Measurements from ENCODE around the gene ZNF425.
"Not testable (repeated sequence)": the region's sequence is repeated elsewhere in the genome, so short reads cannot be mapped to it uniquely, and the experiment has no call there.

Gene ZNF425

GRCh38 chr7:149071641-149072437 is 54.3 kb downstream of the ZNF425 start:
- no peak for DNase-seq

DNA sequence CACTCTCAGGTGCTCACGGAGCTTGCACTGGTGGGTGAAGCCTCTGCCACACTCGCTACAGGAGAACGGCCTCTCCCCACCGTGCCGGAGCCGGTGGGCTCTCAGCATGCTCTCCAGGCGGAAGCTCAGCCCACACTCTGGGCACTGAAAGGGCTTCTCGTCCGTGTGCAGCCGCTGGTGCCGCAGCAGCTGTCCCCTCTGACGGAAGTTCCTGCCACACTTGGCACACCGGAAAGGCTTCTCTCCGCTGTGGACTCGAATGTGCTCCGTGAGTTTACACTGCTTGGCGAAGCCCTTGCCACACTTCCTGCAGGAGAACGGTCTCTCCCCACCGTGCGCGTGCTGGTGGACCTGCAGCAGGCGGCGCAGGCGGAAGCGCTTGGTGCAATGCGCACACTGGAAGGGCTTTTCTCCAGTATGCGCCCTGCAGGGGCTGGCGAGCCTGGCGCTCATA is 54.9 kb downstream of the ZNF425 start:
- DNase-seq = no peak

- no peak for DNase-seq
Measured at GRCh38 chr7:149070372-149071125, 55.6 kb downstream of the ZNF425 start.

DNA sequence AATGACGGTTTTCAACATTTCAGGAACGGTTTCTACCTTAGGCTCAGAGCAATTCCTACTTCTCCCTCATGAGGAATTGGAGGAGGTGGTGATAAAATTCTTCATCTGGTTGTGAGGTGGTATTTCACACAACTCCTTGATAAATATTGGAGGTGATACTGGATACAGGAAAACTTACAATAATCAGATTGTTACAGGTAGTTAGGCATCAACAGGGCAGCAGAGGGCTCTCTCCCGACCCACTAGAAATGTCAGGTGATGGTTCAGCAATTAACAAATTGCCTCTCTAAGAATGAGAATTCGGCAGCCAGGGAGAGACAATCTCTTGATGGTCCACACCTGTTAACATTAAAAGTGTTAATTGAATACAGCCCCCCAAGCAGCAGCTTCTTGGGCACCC is 58.3 kb downstream of the ZNF425 start:
- no peak for DNase-seq

DNA sequence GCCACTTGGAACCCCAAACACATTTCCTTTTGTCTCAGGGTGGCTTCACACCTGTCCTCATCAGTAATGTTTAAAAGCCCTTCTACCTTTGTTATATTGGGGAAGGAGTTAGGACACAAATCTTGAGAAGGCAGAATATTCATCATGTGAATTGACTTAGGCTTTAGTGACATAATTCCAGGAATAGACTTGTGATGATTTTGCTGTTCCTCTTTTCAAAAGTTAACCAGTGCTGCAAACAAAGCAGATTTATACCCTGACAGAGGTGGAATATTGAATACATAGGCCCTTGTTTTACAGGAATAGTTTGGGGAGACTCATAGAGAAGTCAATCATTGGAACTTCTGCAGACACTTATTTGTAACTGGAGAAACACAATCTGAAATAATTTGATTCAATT is 62.6 kb downstream of the ZNF425 start:
- no peak for DNase-seq

DNA sequence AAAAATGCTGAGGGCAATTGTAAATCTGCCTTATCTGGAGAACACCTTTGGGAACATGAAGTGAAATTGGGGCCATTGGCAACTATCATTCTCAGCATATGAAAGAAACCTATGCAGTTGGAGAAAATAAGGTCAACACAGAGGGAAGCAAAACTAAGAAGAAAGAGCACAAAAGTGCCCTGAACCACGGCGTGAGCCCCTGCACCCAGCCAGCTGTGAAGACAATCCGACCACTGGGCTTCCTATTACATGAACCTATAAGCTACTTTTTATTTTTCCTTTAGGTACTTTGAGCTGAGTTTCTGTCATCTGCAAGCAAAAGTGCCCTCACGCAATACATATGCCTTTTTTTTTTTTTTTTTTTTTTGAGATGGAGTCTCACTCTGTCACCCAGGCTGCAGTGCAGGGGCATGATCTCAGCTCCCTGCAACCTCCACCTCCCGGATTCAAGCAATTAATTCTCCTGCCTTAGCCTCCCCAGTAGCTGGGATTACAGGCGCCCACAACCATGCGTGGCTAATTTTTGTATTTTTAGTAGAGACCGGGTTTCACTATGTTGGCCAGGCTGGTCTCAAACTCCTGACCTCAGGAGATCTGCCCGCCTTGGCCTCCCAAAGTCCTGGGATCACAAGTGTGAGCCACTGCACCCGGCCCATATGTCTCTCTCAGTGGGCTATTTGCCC is 63.8 kb downstream of the ZNF425 start:
- not testable (repeated sequence) for DNase-seq

- no peak for DNase-seq
Measured at GRCh38 chr7:149060156-149060555, 66.0 kb downstream of the ZNF425 start.

DNA sequence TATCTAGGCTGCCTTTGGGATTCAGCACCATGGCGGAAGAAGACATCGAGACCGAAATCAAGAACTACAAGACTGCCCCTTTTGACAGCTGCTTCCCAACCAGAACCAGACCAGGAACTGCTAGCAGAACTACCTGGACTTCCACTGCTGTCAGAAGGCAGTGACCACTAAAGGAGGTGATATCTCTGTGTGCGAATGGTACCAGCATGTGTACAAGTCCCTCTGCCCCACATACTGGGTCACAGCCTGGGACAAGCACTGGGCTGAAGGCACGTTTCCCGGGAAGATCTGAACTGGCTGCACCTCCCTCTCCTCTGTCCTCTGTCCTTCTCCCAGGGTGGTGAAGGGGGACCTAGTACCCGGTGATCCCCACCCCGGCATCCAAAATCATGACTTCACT is 72.2 kb downstream of the ZNF425 start:
- DNase-seq = no peak

DNA sequence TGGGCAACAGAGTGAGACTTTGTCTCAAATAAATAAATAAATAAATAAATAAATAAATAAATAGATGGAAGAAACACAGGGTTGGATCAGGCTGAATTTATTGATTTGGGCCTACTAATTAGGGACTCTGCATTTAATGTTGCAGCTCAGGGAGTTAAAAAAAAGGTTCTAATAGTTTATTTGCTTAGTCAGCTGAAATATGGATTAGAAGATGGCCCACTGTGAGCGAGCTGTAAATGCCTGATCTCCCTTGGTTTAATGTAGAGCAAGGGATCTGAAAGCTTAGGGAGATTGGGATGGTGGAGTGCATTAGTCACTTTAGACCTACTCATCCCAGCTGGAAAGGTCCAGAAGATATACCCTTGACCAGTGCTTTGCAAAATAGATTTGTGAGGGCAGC is 72.7 kb downstream of the ZNF425 start:
- DNase-seq = no peak
